Measurements from ENCODE around the gene ABLIM2. TPM values are rescaled to one million over a fixed set of nuclear protein-coding genes. Genes with fewer than 3 reads are reported as not detected.

ABLIM2 gene
- polyA plus RNA-seq, 3 donors, result 0.21 TPM; not detected in 2

DNA sequence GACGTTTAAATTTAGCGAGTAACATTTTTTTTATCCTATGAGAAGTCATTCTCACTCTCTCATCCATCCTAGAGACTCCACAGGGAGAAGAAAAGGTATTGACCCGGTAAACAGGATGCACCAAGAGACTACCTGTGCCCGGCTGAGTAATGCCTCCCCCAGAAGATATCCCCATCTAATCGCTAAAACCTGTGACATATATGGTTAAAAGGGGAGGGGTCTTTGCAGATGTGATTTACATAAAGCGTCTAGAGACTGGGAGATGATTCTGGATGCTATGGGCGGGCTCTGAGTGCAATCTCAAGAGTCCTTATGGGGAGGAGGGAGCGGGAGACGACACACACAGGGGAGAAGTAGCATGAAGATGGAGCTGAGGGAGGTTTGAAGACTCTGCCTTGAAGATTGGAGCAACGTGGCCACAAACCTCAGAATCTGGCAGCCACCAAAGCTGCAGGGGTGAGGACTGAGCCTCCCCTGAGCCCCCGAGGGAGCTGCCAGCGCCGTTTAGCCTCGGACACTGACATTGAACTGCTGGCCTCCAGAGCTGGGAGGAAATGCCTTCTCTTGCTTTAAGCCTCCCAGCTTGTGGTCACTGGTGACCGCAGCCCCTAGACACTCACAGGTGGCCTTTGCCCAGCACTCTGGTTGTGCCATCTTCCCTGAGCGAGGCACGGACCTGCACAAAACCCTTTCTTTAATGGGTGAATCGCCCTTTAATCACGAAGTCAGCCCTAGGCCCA lies 11.2 kb downstream of the ABLIM2 start:
- no peak overlapping the region for H3K9ac ChIP-seq (ENCODE audit: insufficient read depth, low read length, poor library complexity, severe bottlenecking)
- no peak for TF ChIP-seq CTCF (IDR thresholded peaks at IDR 0.05)
- no peak overlapping the region for H3K4me3 ChIP-seq (replicated peaks in 1 of 3; ENCODE audit: low read depth in 2 of 3, low read length in 3 of 3)
- no peaks in the 10 kb centered on the region for H4K20me1 ChIP-seq (ENCODE audit: insufficient read depth, low read length)
- H2AFZ ChIP-seq (ENCODE audit: insufficient read depth, low read depth, low read length, poor library complexity, severe bottlenecking), result no peak overlapping the region
- H3K9me3 ChIP-seq (replicated peaks in 1 of 2; ENCODE audit: control insufficient read depth in 1 of 2, insufficient read depth in 1 of 2, low read length in 2 of 2), result no peaks in the 10 kb centered on the region
- H3K4me1 Mint-ChIP-seq, result no peaks in the 10 kb centered on the region
- peaks cover 0 to 3% (median 0%) of the 10 kb centered on the region in 7 donors for H3K9me3 Mint-ChIP-seq
- H3K27me3 Mint-ChIP-seq (ENCODE audit: low read depth in 3 of 3), result peaks cover 26 to 36% (median 28%) of the 10 kb centered on the region in 3 donors
- no peaks in the 10 kb centered on the region for H3K36me3 Mint-ChIP-seq
- no peak overlapping the region for H3K4me2 ChIP-seq (replicated peaks; ENCODE audit: extremely low read depth, low read length, poor library complexity, severe bottlenecking)
- no peak overlapping the region for H3K4me3 Mint-ChIP-seq
- no peaks in the 10 kb centered on the region for H3K79me2 ChIP-seq (ENCODE audit: insufficient read depth, low read length)
- peaks cover 0 to 7% of the 10 kb centered on the region in 2 donors for H3K27me3 ChIP-seq (ENCODE audit: control insufficient read depth in 2 of 2, insufficient read depth in 2 of 2, low read length in 2 of 2)
- intact Hi-C loops (cut with micrococcal nuclease), result no loop called here
- no peak overlapping the region for H3K27ac Mint-ChIP-seq
- no peak for DNase-seq
- H3K4me1 ChIP-seq (ENCODE audit: control insufficient read depth in 1 of 2, insufficient read depth in 2 of 2, low read length in 2 of 2), result no peaks in the 10 kb centered on the region
- 74% methylated on average over 14 of the region's 19 CpGs for WGBS (ENCODE audit: insufficient coverage)
- H3K27ac ChIP-seq (ENCODE audit: low read depth in 1 of 2, low read length in 2 of 2), result no peak overlapping the region
- H3K36me3 ChIP-seq (replicated peaks in 1 of 2; ENCODE audit: control insufficient read depth in 1 of 2, insufficient read depth in 2 of 2, low read length in 2 of 2), result no peaks in the 10 kb centered on the region

GRCh38 chr4:8146157-8146556 lies 12.5 kb downstream of the ABLIM2 start:
- Histone ChIP-seq H3K4me2 (replicated peaks; ENCODE audit: extremely low read depth, low read length, poor library complexity, severe bottlenecking) (no peak overlapping the region), H3K79me2 (ENCODE audit: insufficient read depth, low read length) (no peaks in the 10 kb centered on the region), H3K9me3 (replicated peaks in 1 of 2; ENCODE audit: control insufficient read depth in 1 of 2, insufficient read depth in 1 of 2, low read length in 2 of 2) (no peaks in the 10 kb centered on the region), H3K4me1 (ENCODE audit: control insufficient read depth in 1 of 2, insufficient read depth in 2 of 2, low read length in 2 of 2) (no peaks in the 10 kb centered on the region), H3K27me3 (ENCODE audit: control insufficient read depth in 2 of 2, insufficient read depth in 2 of 2, low read length in 2 of 2) (peaks cover 0 to 7% of the 10 kb centered on the region in 2 donors), H3K4me3 (replicated peaks in 1 of 3; ENCODE audit: low read depth in 2 of 3, low read length in 3 of 3) (no peak overlapping the region), H3K36me3 (replicated peaks in 1 of 2; ENCODE audit: control insufficient read depth in 1 of 2, insufficient read depth in 2 of 2, low read length in 2 of 2) (no peaks in the 10 kb centered on the region), H3K9ac (ENCODE audit: insufficient read depth, low read length, poor library complexity, severe bottlenecking) (no peak overlapping the region), H4K20me1 (ENCODE audit: insufficient read depth, low read length) (no peaks in the 10 kb centered on the region), H2AFZ (ENCODE audit: insufficient read depth, low read depth, low read length, poor library complexity, severe bottlenecking) (no peak overlapping the region), H3K27ac (ENCODE audit: low read depth in 1 of 2, low read length in 2 of 2) (no peak overlapping the region)
- no peak for DNase-seq
- peaks cover 26 to 39% (median 35%) of the 10 kb centered on the region in 3 donors for H3K27me3 Mint-ChIP-seq (ENCODE audit: low read depth in 3 of 3)
- no peak for TF ChIP-seq CTCF (IDR thresholded peaks at IDR 0.05)
- no peak overlapping the region for H3K4me3 Mint-ChIP-seq
- H3K9me3 Mint-ChIP-seq, result peaks cover 0 to 3% (median 0%) of the 10 kb centered on the region in 7 donors
- H3K36me3 Mint-ChIP-seq, result no peaks in the 10 kb centered on the region
- 79% methylated on average over 4 of the region's 9 CpGs for WGBS (ENCODE audit: insufficient coverage)
- H3K27ac Mint-ChIP-seq, result no peak overlapping the region
- H3K4me1 Mint-ChIP-seq, result no peaks in the 10 kb centered on the region
- intact Hi-C loops (cut with micrococcal nuclease), result no loop called here
